Inferior parietal cortex (tissue), 1 donor: ENCODE measurements around the gene KIF6.

Experiments used
- DNase-seq: peaks from one replicate; pipeline ENCODE4 v3.0.0-alpha.2; 2016; ENCODE audit errors: extremely low spot score

Gene KIF6

GRCh38 chr6:39594285-39594684 is 130.9 kb downstream of the KIF6 start:
- no peak for DNase-seq

GRCh38 chr6:39593646-39594045 is 131.6 kb downstream of the KIF6 start:
- no peak for DNase-seq

DNA sequence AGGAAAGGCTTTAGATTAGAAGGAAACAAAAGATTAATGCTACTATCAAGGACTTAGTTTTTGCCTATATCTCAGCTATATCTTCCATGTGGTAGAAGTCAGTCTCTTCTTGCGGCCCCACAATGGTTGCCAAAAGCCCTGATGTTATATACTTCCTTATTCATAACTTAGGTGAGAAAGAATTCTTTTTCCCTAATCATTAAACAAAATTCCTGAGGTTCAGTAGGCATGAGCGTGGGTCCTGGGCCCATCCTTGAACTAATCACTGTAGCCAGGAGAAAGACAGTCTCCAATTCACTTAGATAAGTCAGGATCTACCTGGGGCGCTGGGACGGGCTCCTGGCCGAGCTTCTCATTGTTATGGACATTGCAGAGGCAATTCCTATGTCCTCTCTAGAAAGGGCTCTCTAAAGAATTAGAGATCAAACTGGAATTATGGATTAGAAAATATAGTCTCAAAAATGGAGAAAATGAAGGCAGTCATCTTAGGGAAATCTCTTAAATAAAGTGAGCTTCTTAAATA is 134.3 kb downstream of the KIF6 start:
- DNase-seq = no peak

- DNase-seq = no peak
Measured at GRCh38 chr6:39587080-39587479, 138.1 kb downstream of the KIF6 start.

DNA sequence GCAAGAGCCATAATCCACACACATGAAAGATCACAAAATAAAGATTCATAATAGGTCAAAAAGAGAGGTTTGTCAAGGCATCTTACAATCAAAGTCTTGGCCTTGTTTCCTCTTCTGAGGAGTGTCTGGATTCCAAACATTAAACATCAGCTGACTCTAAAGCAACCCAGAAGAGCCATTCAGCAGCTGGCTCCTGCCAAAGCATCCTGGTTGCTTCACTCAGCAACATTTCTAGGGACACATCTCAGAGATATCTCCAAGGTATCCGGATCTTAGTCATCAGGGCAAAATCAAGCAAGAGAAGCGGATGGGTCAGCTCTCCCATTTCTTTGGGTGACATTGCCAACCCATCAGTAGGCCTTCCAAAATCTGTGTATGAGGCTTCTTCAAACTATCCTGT is 139.6 kb downstream of the KIF6 start:
- no peak for DNase-seq

DNA sequence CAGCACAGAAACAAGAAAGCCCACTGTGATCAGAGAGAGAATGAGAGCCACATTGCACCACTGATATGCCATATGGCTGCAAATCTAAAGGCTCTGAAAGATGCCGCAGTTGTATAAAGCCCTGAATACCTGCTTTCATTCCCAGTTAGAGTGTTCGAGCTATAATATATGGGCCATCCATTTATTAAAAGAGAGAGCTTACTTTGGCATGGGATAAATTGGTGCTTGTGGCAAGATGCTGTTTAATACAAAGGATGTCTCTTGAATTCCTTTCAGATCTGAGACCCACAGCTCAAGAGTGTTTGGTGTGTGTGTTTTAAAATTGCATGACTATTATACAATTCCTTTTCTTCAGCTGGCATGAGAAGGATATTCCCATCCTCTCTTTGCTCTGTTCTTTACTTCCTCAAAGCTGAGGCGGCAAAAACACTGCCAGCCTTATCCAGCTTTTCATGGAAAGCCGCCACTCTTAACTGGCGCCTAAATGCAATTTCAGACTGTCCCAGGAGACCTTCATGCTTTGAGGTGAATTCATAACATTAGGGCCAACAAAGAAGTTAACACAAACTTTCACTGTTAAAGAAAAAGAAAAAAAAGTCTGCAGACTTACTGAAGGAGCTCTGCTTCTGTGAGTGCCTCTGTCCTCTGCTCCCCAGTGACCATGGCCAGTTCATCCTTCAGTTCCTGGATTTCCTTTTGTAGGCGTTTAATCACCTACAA is 147.6 kb downstream of the KIF6 start:
- no peak for DNase-seq

- DNase-seq = no peak
Measured at GRCh38 chr6:39576556-39577303, 148.5 kb downstream of the KIF6 start.

GRCh38 chr6:39574991-39575390 is 150.2 kb downstream of the KIF6 start:
- no peak for DNase-seq

GRCh38 chr6:39573541-39573940 is 151.7 kb downstream of the KIF6 start:
- DNase-seq = no peak

GRCh38 chr6:39572661-39573340 is 152.4 kb downstream of the KIF6 start:
- no peak for DNase-seq

- no peak for DNase-seq
Measured at GRCh38 chr6:39568896-39569295, 156.3 kb downstream of the KIF6 start.

GRCh38 chr6:39567091-39567490 is 158.1 kb downstream of the KIF6 start:
- no peak for DNase-seq

- DNase-seq = no peak
Measured at GRCh38 chr6:39566456-39566855, 158.8 kb downstream of the KIF6 start.

DNA sequence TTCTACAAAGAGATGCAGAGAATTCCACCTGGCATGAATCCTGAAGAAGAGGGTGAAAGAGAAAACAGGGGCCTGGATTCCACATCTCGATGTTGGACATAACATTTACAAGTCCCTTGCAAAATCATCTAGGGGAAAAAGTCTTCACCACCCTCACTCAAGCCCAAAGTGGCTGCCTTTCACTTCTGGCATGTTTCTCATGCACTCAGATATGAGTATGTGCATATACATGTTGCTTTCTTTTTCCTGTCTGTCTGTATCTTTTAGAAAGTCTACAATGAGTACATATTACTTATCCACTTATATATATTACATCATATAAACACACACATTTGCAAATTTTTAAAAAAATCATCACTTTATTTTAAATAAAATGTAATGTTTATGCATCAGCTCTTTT is 159.3 kb downstream of the KIF6 start:
- no peak for DNase-seq

DNA sequence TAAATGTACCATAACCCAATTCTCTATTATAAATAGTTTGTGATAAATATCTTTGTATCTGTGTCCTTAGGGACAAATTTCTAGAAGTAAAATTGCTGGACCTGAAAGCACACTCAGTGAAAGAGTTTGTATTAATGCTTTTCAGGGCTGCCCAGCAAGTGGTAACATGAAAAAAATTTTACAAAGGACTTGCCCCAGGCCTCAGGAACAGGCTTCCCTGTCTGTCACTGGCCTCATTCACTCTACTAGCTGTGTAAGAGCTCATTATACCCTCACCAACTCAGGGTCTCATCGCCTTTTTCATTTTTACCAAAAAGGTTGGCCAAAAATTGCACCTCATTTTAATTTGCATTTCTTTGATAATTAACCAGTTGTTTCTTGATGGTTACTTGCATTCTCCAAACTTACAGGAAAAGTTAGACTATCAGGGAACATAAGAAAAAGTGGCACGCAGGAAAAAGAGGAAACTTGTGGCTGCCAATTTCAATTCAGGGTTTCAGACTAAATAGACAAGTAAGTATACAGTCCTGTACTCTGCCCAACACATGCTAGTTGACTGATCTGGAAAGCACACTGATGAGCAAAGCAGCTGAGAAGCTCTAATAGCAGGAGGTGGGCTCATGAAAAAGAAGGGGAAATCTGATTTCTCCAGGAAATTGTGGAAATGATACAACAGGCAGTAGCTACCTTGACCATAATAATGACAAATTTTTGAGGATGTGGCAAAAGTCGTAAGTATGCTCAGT is 161.5 kb downstream of the KIF6 start:
- no peak for DNase-seq

DNA sequence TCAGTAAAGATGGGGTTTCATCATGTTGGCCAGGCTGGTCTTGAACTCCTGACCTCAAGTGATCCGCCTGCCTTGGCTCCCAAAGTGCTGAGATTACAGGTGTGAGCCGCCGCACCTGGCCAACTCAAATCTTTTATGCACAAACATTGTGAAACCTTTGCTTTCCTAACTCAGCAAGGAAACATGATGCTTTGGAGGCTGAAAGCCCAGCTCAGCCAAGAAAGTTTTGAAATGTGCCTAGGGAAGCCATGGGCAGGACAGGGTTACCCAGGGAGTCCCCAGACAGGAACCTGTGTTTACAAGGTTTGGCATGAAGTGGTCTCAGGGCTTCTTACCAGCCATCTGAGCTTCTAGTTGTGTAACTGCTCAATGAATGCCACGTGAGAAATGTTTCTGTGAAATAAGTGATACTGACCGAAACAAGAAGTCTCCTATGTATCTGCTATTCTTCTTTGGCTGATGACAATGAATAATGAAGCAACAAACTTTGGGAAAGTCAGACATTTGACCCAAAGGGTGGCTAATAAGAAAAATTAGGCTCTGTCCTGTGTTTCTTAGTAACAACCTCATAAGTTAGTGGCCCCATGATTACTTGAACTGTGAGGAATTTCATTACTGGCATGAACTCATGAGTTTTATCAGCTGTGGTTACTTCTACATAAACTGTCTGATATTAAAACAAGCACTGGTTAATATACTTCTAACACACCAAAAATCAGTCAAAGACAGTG is 163.5 kb downstream of the KIF6 start:
- DNase-seq = no peak

DNA sequence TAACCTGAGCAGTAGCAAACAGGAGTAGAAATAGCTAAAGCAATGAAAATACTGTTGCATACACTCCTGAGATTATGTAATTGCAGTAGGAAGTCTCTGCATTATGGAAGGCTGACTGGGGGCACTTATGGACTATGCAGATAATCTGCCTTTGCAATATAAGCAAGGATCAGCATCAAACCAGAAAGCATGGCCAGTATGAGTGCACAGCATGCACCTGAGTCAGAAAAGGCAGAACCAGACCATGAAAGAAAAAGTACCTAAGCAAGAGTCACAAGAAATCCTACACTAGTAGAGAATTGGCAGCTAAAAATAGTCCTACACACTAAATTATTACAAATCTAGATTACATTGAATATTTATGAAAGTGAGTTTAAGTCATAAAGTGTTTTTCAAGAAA is 164.3 kb downstream of the KIF6 start:
- no peak for DNase-seq

DNA sequence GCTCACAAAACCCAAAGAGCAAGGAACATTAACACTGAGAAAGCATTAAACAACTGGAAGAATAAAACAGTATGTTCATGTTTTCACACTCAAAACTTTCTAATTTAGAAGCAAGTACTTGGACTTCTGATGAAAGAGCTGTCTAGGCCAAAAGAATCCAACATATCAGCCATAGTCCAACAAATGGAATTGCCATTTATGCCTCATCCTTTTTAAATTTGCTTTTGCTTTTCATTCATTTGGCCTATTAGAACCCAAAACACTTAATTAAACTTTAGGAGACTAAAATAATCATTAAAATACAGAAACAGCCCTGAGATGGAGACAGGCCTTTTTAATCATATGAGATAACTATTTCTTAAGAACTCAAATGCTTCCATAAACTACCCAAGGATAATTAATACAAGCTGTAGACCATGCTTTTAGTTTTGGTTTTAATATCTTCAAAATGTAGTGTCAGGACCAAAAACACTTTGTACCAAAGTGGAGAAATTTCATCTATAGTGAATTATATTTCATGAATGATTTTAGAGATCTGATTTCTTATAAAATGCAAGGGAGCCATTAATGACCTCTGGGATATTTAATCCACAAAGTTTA is 166.5 kb downstream of the KIF6 start:
- DNase-seq = no peak

- no peak for DNase-seq
Measured at GRCh38 chr6:39558079-39558478, 167.1 kb downstream of the KIF6 start.

DNA sequence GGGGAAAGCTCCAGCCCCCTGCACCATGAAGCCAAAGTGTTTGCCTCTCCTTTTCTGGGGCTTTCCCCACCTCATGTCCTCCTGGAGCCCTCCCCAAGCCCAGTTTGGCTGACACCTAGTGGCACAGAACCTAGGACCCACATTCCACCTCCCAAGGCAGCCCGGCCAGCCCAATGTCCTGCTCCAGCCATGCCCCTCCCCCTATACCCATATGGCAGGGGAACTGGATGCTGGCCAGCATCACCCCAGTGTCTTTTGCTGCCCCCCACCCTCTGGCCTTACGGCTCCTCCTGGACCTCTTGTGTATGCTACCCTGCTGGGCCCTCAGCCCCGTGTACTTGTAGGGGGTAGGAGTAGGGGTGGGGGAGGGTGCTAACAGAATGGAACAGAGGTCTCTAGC is 170.1 kb downstream of the KIF6 start:
- DNase-seq = no peak
